Measurements from ENCODE around the gene SDC1.

SDC1 gene

GRCh38 chr2:20223407-20224163 is 1.3 kb downstream of the SDC1 start:
- DNase-seq (ENCODE audit: low read depth in 1 of 2, low spot score in 1 of 2), result peak in 1 of 2 experiments; percentile 47
- no peak for TF ChIP-seq JUND (IDR thresholded peaks at IDR 0.05; ENCODE audit: low read depth)
- in situ Hi-C loops (cut with HindIII; ENCODE audit: low pct_unique_long_range_greater_than_20kb, low sequenced_read_pairs), result no loop called here

- DNase-seq (ENCODE audit: low read depth in 1 of 2, low spot score in 1 of 2), result no peak
- TF ChIP-seq JUND (IDR thresholded peaks at IDR 0.05; ENCODE audit: low read depth), result no peak
- in situ Hi-C loops (cut with HindIII; ENCODE audit: low pct_unique_long_range_greater_than_20kb, low sequenced_read_pairs), result no loop called here
Measured at GRCh38 chr2:20222769-20223406, 2.0 kb downstream of the SDC1 start.

- in situ Hi-C loops (cut with HindIII; ENCODE audit: low pct_unique_long_range_greater_than_20kb, low sequenced_read_pairs), result no loop called here
- no peak for TF ChIP-seq JUND (IDR thresholded peaks at IDR 0.05; ENCODE audit: low read depth)
Measured at GRCh38 chr2:20222014-20222768, 2.7 kb downstream of the SDC1 start.

GRCh38 chr2:20221555-20221973 is 3.4 kb downstream of the SDC1 start:
- no peak for DNase-seq (ENCODE audit: low read depth in 1 of 2, low spot score in 1 of 2)
- in situ Hi-C loops (cut with HindIII; ENCODE audit: low pct_unique_long_range_greater_than_20kb, low sequenced_read_pairs), result no loop called here

More at GRCh38 chr2:20222014-20222768, 2.7 kb downstream of the SDC1 start:
- no peak for DNase-seq (ENCODE audit: low read depth in 1 of 2, low spot score in 1 of 2)

GRCh38 chr2:20220806-20221554 is 4.0 kb downstream of the SDC1 start:
- TF ChIP-seq JUND (IDR thresholded peaks at IDR 0.05; ENCODE audit: low read depth), result no peak
- DNase-seq (ENCODE audit: low read depth in 1 of 2, low spot score in 1 of 2), result no peak
- in situ Hi-C loops (cut with HindIII; ENCODE audit: low pct_unique_long_range_greater_than_20kb, low sequenced_read_pairs), result no loop called here

More at GRCh38 chr2:20221555-20221973, 3.4 kb downstream of the SDC1 start:
- TF ChIP-seq JUND (IDR thresholded peaks at IDR 0.05; ENCODE audit: low read depth), result no peak

GRCh38 chr2:20219763-20220380 is 5.1 kb downstream of the SDC1 start:
- in situ Hi-C loops (cut with HindIII; ENCODE audit: low pct_unique_long_range_greater_than_20kb, low sequenced_read_pairs), result no loop called here
- no peak for TF ChIP-seq JUND (IDR thresholded peaks at IDR 0.05; ENCODE audit: low read depth)
- DNase-seq (ENCODE audit: low read depth in 1 of 2, low spot score in 1 of 2), result no peak

GRCh38 chr2:20218331-20219320 is 6.3 kb downstream of the SDC1 start:
- DNase-seq (ENCODE audit: low read depth in 1 of 2, low spot score in 1 of 2), result no peak
- in situ Hi-C loops (cut with HindIII; ENCODE audit: low pct_unique_long_range_greater_than_20kb, low sequenced_read_pairs), result no loop called here
- no peak for TF ChIP-seq JUND (IDR thresholded peaks at IDR 0.05; ENCODE audit: low read depth)

- TF ChIP-seq JUND (IDR thresholded peaks at IDR 0.05; ENCODE audit: low read depth), result no peak
- no peak for DNase-seq (ENCODE audit: low read depth in 1 of 2, low spot score in 1 of 2)
- in situ Hi-C loops (cut with HindIII; ENCODE audit: low pct_unique_long_range_greater_than_20kb, low sequenced_read_pairs), result no loop called here
Measured at GRCh38 chr2:20217041-20217970, 7.6 kb downstream of the SDC1 start.

- no peak for DNase-seq (ENCODE audit: low read depth in 1 of 2, low spot score in 1 of 2)
- no peak for TF ChIP-seq JUND (IDR thresholded peaks at IDR 0.05; ENCODE audit: low read depth)
- in situ Hi-C loops (cut with HindIII; ENCODE audit: low pct_unique_long_range_greater_than_20kb, low sequenced_read_pairs), result no loop called here
Measured at GRCh38 chr2:20216130-20217025, 8.6 kb downstream of the SDC1 start.

Measured in T47D (cell line).